H9 (cell line): ENCODE results near the gene RCOR2. TPM values are rescaled to one million over a fixed set of nuclear protein-coding genes. Genes with fewer than 3 reads are reported as not detected.

Experiments
- DNase-seq: peaks from one replicate; pipeline ENCODE4 v3.0.0-alpha.2; 2017
- H2AFZ ChIP-seq: one replicate; pipeline ENCODE4 v1.6.1; 2013; ENCODE audit warnings: mild to moderate bottlenecking, low read length, control low read depth, moderate library complexity
- H2AK5ac ChIP-seq: 2 replicates; pipeline ENCODE4 v1.6.1; 2013; ENCODE audit warnings: low read length, control low read depth, mixed read lengths; ENCODE audit not compliant: insufficient read length
- H2BK120ac ChIP-seq: one replicate; pipeline ENCODE4 v1.6.1; 2013; ENCODE audit warnings: low read depth, mild to moderate bottlenecking, low read length, control low read depth, inconsistent platforms; ENCODE audit not compliant: poor library complexity, severe bottlenecking
- H2BK12ac ChIP-seq: 2 replicates; pipeline ENCODE4 v1.6.1; 2013; ENCODE audit warnings: low read length, control low read depth, mixed read lengths, low read depth; ENCODE audit not compliant: insufficient read length
- H2BK15ac ChIP-seq: 2 replicates; pipeline ENCODE4 v1.6.1; 2013; ENCODE audit warnings: low read depth, low read length, control low read depth
- H2BK20ac ChIP-seq: one replicate; pipeline ENCODE4 v1.6.1; 2013; ENCODE audit warnings: low read depth, mild to moderate bottlenecking, low read length, control low read depth, inconsistent platforms; ENCODE audit not compliant: poor library complexity, severe bottlenecking
- H2BK5ac ChIP-seq: 2 replicates; pipeline ENCODE4 v1.6.1; 2013; ENCODE audit warnings: low read length, control low read depth, mixed read lengths; ENCODE audit not compliant: insufficient read length
- H3K14ac ChIP-seq: 2 replicates; pipeline ENCODE4 v1.6.1; 2013; ENCODE audit warnings: low read length, control low read depth; ENCODE audit not compliant: insufficient read depth
- H3K18ac ChIP-seq: 2 replicates; pipeline ENCODE4 v1.6.1; 2013; ENCODE audit warnings: low read depth, mild to moderate bottlenecking, mixed read lengths, low read length, control low read depth; ENCODE audit not compliant: insufficient read length
- H3K23ac ChIP-seq: 2 replicates; pipeline ENCODE4 v1.6.1; 2013; ENCODE audit warnings: low read length, control low read depth, mixed read lengths, low read depth; ENCODE audit not compliant: insufficient read length
- H3K23me2 ChIP-seq: 2 replicates; pipeline ENCODE4 v1.6.1; 2013; ENCODE audit warnings: low read depth, mild to moderate bottlenecking, mixed read lengths, low read length, control low read depth; ENCODE audit not compliant: insufficient read length, poor library complexity, severe bottlenecking
- H3K27ac ChIP-seq: 2 replicates; pipeline ENCODE4 v1.5.1; 2013; ENCODE audit warnings: low read length, control low read depth, mixed read lengths, low read depth; ENCODE audit not compliant: insufficient read length
- H3K27me3 ChIP-seq: 2 replicates; pipeline ENCODE4 v1.6.1; 2013; ENCODE audit warnings: low read length, control low read depth, inconsistent platforms; ENCODE audit not compliant: insufficient read depth
- H3K4ac ChIP-seq: 2 replicates; pipeline ENCODE4 v1.6.1; 2013; ENCODE audit warnings: low read depth, mild to moderate bottlenecking, control low read depth, inconsistent platforms, low read length, moderate library complexity
- H3K4me1 ChIP-seq: 2 replicates; pipeline ENCODE4 v1.6.1; 2013; ENCODE audit warnings: low read length, control low read depth, inconsistent platforms; ENCODE audit not compliant: insufficient read depth
- H3K4me2 ChIP-seq: 2 replicates; pipeline ENCODE4 v1.6.1; 2013; ENCODE audit warnings: low read length, control low read depth, mixed read lengths; ENCODE audit not compliant: insufficient read length, insufficient read depth
- H3K56ac ChIP-seq: 2 replicates; pipeline ENCODE4 v1.6.1; 2013; ENCODE audit warnings: low read depth, mild to moderate bottlenecking, mixed read lengths, low read length, control low read depth; ENCODE audit not compliant: insufficient read length
- H3K79me1 ChIP-seq: 2 replicates; pipeline ENCODE4 v1.6.1; 2013; ENCODE audit warnings: low read depth, mild to moderate bottlenecking, moderate library complexity, low read length, control low read depth, inconsistent platforms; ENCODE audit not compliant: insufficient read depth, poor library complexity, severe bottlenecking
- H3K79me2 ChIP-seq: 2 replicates; pipeline ENCODE4 v1.6.1; 2013; ENCODE audit warnings: low read length, control low read depth, inconsistent platforms; ENCODE audit not compliant: insufficient read depth
- H3K9ac ChIP-seq: 2 replicates; pipeline ENCODE4 v1.6.1; 2013; ENCODE audit warnings: low read length, control low read depth, mixed read lengths; ENCODE audit not compliant: insufficient read length; ENCODE audit errors: extremely low read depth
- H3K9me3 ChIP-seq: one replicate; pipeline ENCODE4 v1.6.1; 2013; ENCODE audit warnings: low read depth, low read length, inconsistent platforms; ENCODE audit not compliant: control insufficient read depth
- H3T11ph ChIP-seq: one replicate; pipeline ENCODE4 v1.6.1; 2013; ENCODE audit warnings: mild to moderate bottlenecking, low read length, control low read depth, inconsistent platforms
- H4K20me1 ChIP-seq: one replicate; pipeline ENCODE4 v1.6.1; 2013; ENCODE audit not compliant: control insufficient read depth, insufficient read length, insufficient read depth
- H4K5ac ChIP-seq: 2 replicates; pipeline ENCODE4 v1.6.1; 2013; ENCODE audit warnings: low read depth, mild to moderate bottlenecking, mixed read lengths, low read length, control low read depth; ENCODE audit not compliant: insufficient read length
- H4K8ac ChIP-seq: replicated peaks from 2 replicates; pipeline ENCODE4 v1.6.1; 2013; ENCODE audit warnings: low read length, control low read depth, mixed read lengths, low read depth; ENCODE audit not compliant: insufficient read length
- H4K91ac ChIP-seq: 2 replicates; pipeline ENCODE4 v1.6.1; 2013; ENCODE audit warnings: low read depth, mild to moderate bottlenecking, moderate library complexity, mixed read lengths, low read length, control low read depth; ENCODE audit not compliant: insufficient read length
- H3K27ac Mint-ChIP-seq, 3 experiments: 2 replicates in 2 of 3; 3 replicates in 1 of 3; pipeline ENCODE4 v1.8.0; 2020 to 2021; ENCODE audit warnings: mixed read lengths in 3 of 3, mild to moderate bottlenecking in 1 of 3, moderate library complexity in 1 of 3
- H3K27me3 Mint-ChIP-seq: 2 replicates; pipeline ENCODE4 v1.8.0; 2021; ENCODE audit warnings: low read depth, mild to moderate bottlenecking, moderate library complexity, mixed read lengths
- H3K36me3 Mint-ChIP-seq, 3 experiments: 2 replicates in 2 of 3; 3 replicates in 1 of 3; pipeline ENCODE4 v1.8.0; 2020 to 2021; ENCODE audit warnings: low read depth in 3 of 3, mixed read lengths in 3 of 3; ENCODE audit not compliant: insufficient read depth in 1 of 3
- H3K4me1 Mint-ChIP-seq, 2 experiments: 2 replicates each; pipeline ENCODE4 v1.8.0; 2020; ENCODE audit warnings: mixed read lengths in 2 of 2
- H3K4me3 Mint-ChIP-seq, 2 experiments: 2 replicates in 1 of 2; 3 replicates in 1 of 2; pipeline ENCODE4 v1.8.0; 2020 to 2021; ENCODE audit warnings: mild to moderate bottlenecking in 2 of 2, mixed read lengths in 2 of 2, moderate library complexity in 1 of 2
- H3K9me3 Mint-ChIP-seq, 2 experiments: 2 replicates in 1 of 2; 3 replicates in 1 of 2; pipeline ENCODE4 v1.8.0; 2020; ENCODE audit warnings: mild to moderate bottlenecking in 2 of 2, mixed read lengths in 2 of 2, moderate library complexity in 1 of 2
- WGBS: extraction: QIAGEN DNeasy Blood & Tissue Kit; methylation state at CpG from one replicate; pipeline ENCODE4 v1.1.7; 2013; ENCODE audit warnings: missing lambda C conversion rate, low lambda C conversion rate, mixed read lengths; ENCODE audit not compliant: insufficient read length; ENCODE audit errors: extremely low coverage; 5-methylcytosine and 5-hydroxymethylcytosine counted together
- total RNA-seq: library from RNA; stranded (reverse); gene quantifications from 2 replicates; pipeline ENCODE4 v1.2.1, GENCODE V29; 2021
- TF ChIP-seq, protein P1 (sequence below): fragments of 200-600 bp; sonication (generic); conservative IDR thresholded peaks from 3 replicates; pipeline ENCODE4 v1.8.0; 2021; ENCODE audit warnings: antibody characterized with exemption, mild to moderate bottlenecking

RCOR2 gene
- total RNA-seq, 1 experiment from 2014 or later: 118 TPM

DNA sequence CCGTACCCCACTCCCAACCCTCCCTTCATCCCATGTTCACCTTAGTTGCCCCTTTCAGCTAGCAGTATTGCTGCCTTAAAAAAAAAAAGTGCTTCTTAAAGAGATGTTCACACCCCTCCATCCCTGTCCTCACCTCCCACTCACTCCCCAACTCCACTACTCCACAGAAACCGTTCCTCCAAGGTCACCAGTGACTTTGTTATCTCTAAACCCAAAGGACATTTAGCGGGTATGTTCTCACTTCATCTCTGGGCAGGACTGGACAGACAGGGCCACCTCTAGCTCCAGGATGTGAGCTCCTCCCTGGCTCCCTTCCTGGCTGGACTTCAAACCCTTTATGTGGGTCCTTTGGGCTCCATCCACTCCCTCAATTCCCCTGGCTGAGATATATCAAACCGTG lies 6.4 kb upstream of the RCOR2 start:
- no peaks in the 10 kb centered on the region for H3K27me3 ChIP-seq
- no peak overlapping the region for H3K23ac ChIP-seq
- H4K5ac ChIP-seq: no peak overlapping the region
- H3K23me2 ChIP-seq: peaks cover 13% of the 10 kb centered on the region
- no peak overlapping the region for H3T11ph ChIP-seq
- no peak overlapping the region for H3K9ac ChIP-seq
- H2BK120ac ChIP-seq: no peak overlapping the region
- H2BK12ac ChIP-seq: no peak overlapping the region
- no peaks in the 10 kb centered on the region for H3K79me2 ChIP-seq
- TF ChIP-seq, protein P1, sequence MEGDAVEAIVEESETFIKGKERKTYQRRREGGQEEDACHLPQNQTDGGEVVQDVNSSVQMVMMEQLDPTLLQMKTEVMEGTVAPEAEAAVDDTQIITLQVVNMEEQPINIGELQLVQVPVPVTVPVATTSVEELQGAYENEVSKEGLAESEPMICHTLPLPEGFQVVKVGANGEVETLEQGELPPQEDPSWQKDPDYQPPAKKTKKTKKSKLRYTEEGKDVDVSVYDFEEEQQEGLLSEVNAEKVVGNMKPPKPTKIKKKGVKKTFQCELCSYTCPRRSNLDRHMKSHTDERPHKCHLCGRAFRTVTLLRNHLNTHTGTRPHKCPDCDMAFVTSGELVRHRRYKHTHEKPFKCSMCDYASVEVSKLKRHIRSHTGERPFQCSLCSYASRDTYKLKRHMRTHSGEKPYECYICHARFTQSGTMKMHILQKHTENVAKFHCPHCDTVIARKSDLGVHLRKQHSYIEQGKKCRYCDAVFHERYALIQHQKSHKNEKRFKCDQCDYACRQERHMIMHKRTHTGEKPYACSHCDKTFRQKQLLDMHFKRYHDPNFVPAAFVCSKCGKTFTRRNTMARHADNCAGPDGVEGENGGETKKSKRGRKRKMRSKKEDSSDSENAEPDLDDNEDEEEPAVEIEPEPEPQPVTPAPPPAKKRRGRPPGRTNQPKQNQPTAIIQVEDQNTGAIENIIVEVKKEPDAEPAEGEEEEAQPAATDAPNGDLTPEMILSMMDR: no peak
- H3K9me3 ChIP-seq: no peaks in the 10 kb centered on the region
- no peak overlapping the region for H4K8ac ChIP-seq
- Mint-ChIP-seq H3K27ac (no peak overlapping the region), H3K9me3 (peaks cover 5% of the 10 kb centered on the region in 2 experiments; a peak in 4 of 5 replicates), H3K4me3 (no peak overlapping the region), H3K36me3 (peaks cover 0 to 8% (median 4%) of the 10 kb centered on the region in 3 experiments; a peak in 5 of 7 replicates), H3K4me1 (peaks cover 17 to 21% of the 10 kb centered on the region in 2 experiments), H3K27me3 (peaks cover 52% of the 10 kb centered on the region)
- H3K4me1 ChIP-seq: peaks cover 3% of the 10 kb centered on the region
- no peak overlapping the region for H3K56ac ChIP-seq
- no peaks in the 10 kb centered on the region for H3K79me1 ChIP-seq
- H2AK5ac ChIP-seq: no peak overlapping the region
- no CpG with 5 or more reads among the region's 4 CpGs for WGBS
- H4K20me1 ChIP-seq: no peaks in the 10 kb centered on the region
- H3K4ac ChIP-seq: no peak overlapping the region
- H3K4me2 ChIP-seq: no peak overlapping the region
- H2BK20ac ChIP-seq: no peak overlapping the region
- no peak overlapping the region for H3K14ac ChIP-seq
- no peak overlapping the region for H2AFZ ChIP-seq
- H3K27ac ChIP-seq: no peak overlapping the region
- no peak overlapping the region for H3K18ac ChIP-seq
- no peak overlapping the region for H2BK15ac ChIP-seq
- no peak overlapping the region for H4K91ac ChIP-seq
- H2BK5ac ChIP-seq: no peak overlapping the region
- DNase-seq: no peak
